Measurements from ENCODE around the gene TREX2. TPM values are rescaled to one million over a fixed set of nuclear protein-coding genes. Genes with fewer than 3 reads are reported as not detected.

Gene TREX2
- total and polyA plus RNA-seq, 2 experiments from 2014 or later: 0.81 to 1.7 TPM

- Histone ChIP-seq H3K4me2 (no peak overlapping the region), H3K27ac (ENCODE audit: low read depth) (no peak overlapping the region)
These were observed 28.9 kb upstream of the TREX2 start for GRCh38 chrX:153474718-153475117.

More at GRCh38 chrX:153474718-153475117, 28.9 kb upstream of the TREX2 start:
- H3K79me2 ChIP-seq (replicated peaks; ENCODE audit: insufficient read depth): no peaks in the 10 kb centered on the region
- H3K4me3 ChIP-seq: 0 out of 2 replicates have a peak overlapping the region, but pooled peaks have one; percentile 23
- Mint-ChIP-seq H3K27me3 (ENCODE audit: insufficient read depth, low read depth, poor library complexity) (peaks cover 22% of the 10 kb centered on the region), H3K9me3 (no peaks in the 10 kb centered on the region; the same call in 2 of the 3 replicates), H3K27ac (no peak overlapping the region), H3K36me3 (ENCODE audit: low read depth) (no peaks in the 10 kb centered on the region), H3K4me3 (no peak overlapping the region), H3K4me1 (peaks cover 17% of the 10 kb centered on the region; the same call in 2 of the 3 replicates)
- no peaks in the 10 kb centered on the region; the same call in 1 of the 2 replicates for H3K4me1 ChIP-seq (ENCODE audit: insufficient read depth)
- no peaks in the 10 kb centered on the region for H4K20me1 ChIP-seq (replicated peaks; ENCODE audit: insufficient read depth)
- ATAC-seq (no peak), DNase-seq (ENCODE audit: low spot score) (peak; percentile 59)
- no peaks in the 10 kb centered on the region for H3K36me3 ChIP-seq (ENCODE audit: insufficient read depth)
- H3K27me3 ChIP-seq (ENCODE audit: insufficient read depth): peaks cover 15% of the 10 kb centered on the region
- no peak overlapping the region for H2AFZ ChIP-seq
- no peaks in the 10 kb centered on the region for H3K9me2 ChIP-seq (ENCODE audit: insufficient read depth)
- H3F3A ChIP-seq (replicated peaks; ENCODE audit: low read depth): no peaks in the 10 kb centered on the region
- TF ChIP-seq, protein P1, sequence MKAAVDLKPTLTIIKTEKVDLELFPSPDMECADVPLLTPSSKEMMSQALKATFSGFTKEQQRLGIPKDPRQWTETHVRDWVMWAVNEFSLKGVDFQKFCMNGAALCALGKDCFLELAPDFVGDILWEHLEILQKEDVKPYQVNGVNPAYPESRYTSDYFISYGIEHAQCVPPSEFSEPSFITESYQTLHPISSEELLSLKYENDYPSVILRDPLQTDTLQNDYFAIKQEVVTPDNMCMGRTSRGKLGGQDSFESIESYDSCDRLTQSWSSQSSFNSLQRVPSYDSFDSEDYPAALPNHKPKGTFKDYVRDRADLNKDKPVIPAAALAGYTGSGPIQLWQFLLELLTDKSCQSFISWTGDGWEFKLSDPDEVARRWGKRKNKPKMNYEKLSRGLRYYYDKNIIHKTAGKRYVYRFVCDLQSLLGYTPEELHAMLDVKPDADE (IDR thresholded peaks at IDR 0.05): no peak
- TF ChIP-seq POLR2AphosphoS5 (IDR thresholded peaks at IDR 0.05; ENCODE audit: low read depth): no peak
- no peak for TF ChIP-seq ZNF331 (CRISPR knock-in tag; IDR thresholded peaks at IDR 0.05; ENCODE audit: low read depth)
- no peak for TF ChIP-seq ZNF462 (CRISPR knock-in tag; IDR thresholded peaks at IDR 0.05)
- no peak for TF ChIP-seq EZH2 (IDR thresholded peaks at IDR 0.05; ENCODE audit: low read depth, unreplicated experiment)
- no peak for TF ChIP-seq JUNB (IDR thresholded peaks at IDR 0.05; ENCODE audit: unreplicated experiment)
- TF ChIP-seq ZNF114 (CRISPR knock-in tag; IDR thresholded peaks at IDR 0.05): no peak
- no peak for TF ChIP-seq STAT1 (IDR thresholded peaks at IDR 0.05; ENCODE audit: unreplicated experiment)
- no peak for TF ChIP-seq EZH2phosphoT487 (IDR thresholded peaks at IDR 0.05; ENCODE audit: unreplicated experiment)
- TF ChIP-seq REST (IDR thresholded peaks at IDR 0.05; ENCODE audit: unreplicated experiment): no peak
- TF ChIP-seq NANOG (IDR thresholded peaks at IDR 0.05; ENCODE audit: borderline replicate concordance): no peak

All from GM23338 (cell line).